Smooth muscle cell (in vitro differentiated cells): ENCODE measurements around the gene SERGEF. TPM values are rescaled to one million over a fixed set of nuclear protein-coding genes. Genes with fewer than 3 reads are reported as not detected.

Experiments
- DNase-seq: peaks from one replicate; lab custom pipeline; 2025; ENCODE audit not compliant: unreplicated experiment; lab: John Stamatoyannopoulos, UW
- H2AFZ ChIP-seq: fragments of 200-600 bp; sonication (generic); 2 replicates; pipeline ENCODE4 v1.6.0; 2016; ENCODE audit warnings: antibody characterized with exemption, low read depth, mild to moderate bottlenecking
- H3F3A ChIP-seq: fragments of 200-600 bp; sonication (generic); 2 replicates; pipeline ENCODE4 v1.6.0; 2017; ENCODE audit warnings: antibody characterized with exemption, low read depth
- H3K27ac ChIP-seq: fragments of 200-600 bp; sonication (generic); 2 replicates; pipeline ENCODE4 v1.5.1; 2016; ENCODE audit warnings: low read depth, mild to moderate bottlenecking
- H3K27me3 ChIP-seq: fragments of 200-600 bp; sonication (generic); 2 replicates; pipeline ENCODE4 v1.6.1; 2016; ENCODE audit warnings: low read depth, mild to moderate bottlenecking
- H3K36me3 ChIP-seq: fragments of 200-600 bp; sonication (generic); 2 replicates; pipeline ENCODE4 v1.5.1; 2016; ENCODE audit warnings: low read depth
- H3K4me1 ChIP-seq: fragments of 200-600 bp; sonication (generic); 2 replicates; pipeline ENCODE4 v1.5.1; 2016; ENCODE audit warnings: low read depth
- H3K4me2 ChIP-seq: fragments of 200-600 bp; sonication (generic); 2 replicates; pipeline ENCODE4 v1.6.0; 2016; ENCODE audit warnings: mild to moderate bottlenecking
- H3K4me3 ChIP-seq: fragments of 200-600 bp; sonication (generic); 2 replicates; pipeline ENCODE4 v1.5.1; 2016; ENCODE audit warnings: mild to moderate bottlenecking
- H3K79me2 ChIP-seq: fragments of 200-600 bp; sonication (generic); 2 replicates; pipeline ENCODE4 v1.6.0; 2016; ENCODE audit warnings: low read depth, mild to moderate bottlenecking
- H3K9ac ChIP-seq: fragments of 200-600 bp; sonication (generic); 2 replicates; pipeline ENCODE4 v1.6.0; 2016; ENCODE audit warnings: low read depth
- H3K9me3 ChIP-seq: fragments of 200-600 bp; sonication (generic); replicated peaks from 2 replicates; pipeline ENCODE4 v1.5.1; 2016; ENCODE audit warnings: low read depth
- H4K20me1 ChIP-seq: fragments of 200-600 bp; sonication (generic); 2 replicates; pipeline ENCODE4 v1.6.0; 2016; ENCODE audit warnings: low read depth
- WGBS: methylation state at CpG from one replicate; pipeline ENCODE4 v1.1.7; 2016; ENCODE audit warnings: low lambda C conversion rate; 5-methylcytosine and 5-hydroxymethylcytosine counted together
- polyA plus RNA-seq: library from polyadenylated mRNA; unstranded; fragments of >200 nt; fragmentation: Nextera tagmentation; extraction: Ambion mirVana; gene quantifications from 2 replicates; pipeline ENCODE4 v1.2.1, GENCODE V29; 2016
- total RNA-seq: library from RNA; depleted of rRNA; stranded (reverse); fragments of >200 nt; gene quantifications from 2 replicates; pipeline ENCODE4 v1.2.3, GENCODE V29; 2014
- TF ChIP-seq, protein P1 (sequence below): fragments of 200-600 bp; sonication (generic); IDR thresholded peaks from 2 replicates; pipeline ENCODE4 v1.5.1; 2017; ENCODE audit warnings: borderline replicate concordance, mild to moderate bottlenecking, antibody characterized with exemption; ENCODE audit not compliant: insufficient read depth, poor library complexity, severe bottlenecking

The SERGEF gene
- total and polyA plus RNA-seq, 2 experiments from 2014 or later, result 4.9 to 7.4 TPM

DNA sequence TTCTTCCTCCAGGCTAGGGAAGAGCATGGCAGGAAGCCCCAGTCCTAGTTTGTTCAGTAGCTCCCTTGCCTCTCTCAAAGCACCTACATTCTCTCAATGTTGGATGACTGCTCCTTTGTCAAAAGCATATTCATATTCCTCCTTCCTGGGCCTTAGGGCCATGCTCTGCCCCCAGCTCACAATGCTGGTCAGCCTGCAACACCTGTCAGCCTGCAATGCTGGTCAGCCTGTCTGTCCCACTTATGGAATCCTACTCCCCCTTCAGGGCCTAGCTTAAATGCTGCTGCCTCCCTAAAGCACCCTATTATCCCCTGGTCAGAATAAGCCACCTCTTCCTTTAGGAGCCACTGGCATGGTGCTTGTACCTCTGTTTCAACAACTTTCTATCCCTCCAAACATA lies 45.2 kb downstream of the SERGEF start:
- H3K4me2 ChIP-seq, result no peak overlapping the region
- H2AFZ ChIP-seq, result no peak overlapping the region
- H3K4me1 ChIP-seq, result no peaks in the 10 kb centered on the region
- H3K9me3 ChIP-seq, result no peaks in the 10 kb centered on the region
- DNase-seq, result no peak
- H3F3A ChIP-seq, result no peaks in the 10 kb centered on the region
- no peaks in the 10 kb centered on the region for H4K20me1 ChIP-seq
- TF ChIP-seq, protein P1, sequence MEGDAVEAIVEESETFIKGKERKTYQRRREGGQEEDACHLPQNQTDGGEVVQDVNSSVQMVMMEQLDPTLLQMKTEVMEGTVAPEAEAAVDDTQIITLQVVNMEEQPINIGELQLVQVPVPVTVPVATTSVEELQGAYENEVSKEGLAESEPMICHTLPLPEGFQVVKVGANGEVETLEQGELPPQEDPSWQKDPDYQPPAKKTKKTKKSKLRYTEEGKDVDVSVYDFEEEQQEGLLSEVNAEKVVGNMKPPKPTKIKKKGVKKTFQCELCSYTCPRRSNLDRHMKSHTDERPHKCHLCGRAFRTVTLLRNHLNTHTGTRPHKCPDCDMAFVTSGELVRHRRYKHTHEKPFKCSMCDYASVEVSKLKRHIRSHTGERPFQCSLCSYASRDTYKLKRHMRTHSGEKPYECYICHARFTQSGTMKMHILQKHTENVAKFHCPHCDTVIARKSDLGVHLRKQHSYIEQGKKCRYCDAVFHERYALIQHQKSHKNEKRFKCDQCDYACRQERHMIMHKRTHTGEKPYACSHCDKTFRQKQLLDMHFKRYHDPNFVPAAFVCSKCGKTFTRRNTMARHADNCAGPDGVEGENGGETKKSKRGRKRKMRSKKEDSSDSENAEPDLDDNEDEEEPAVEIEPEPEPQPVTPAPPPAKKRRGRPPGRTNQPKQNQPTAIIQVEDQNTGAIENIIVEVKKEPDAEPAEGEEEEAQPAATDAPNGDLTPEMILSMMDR, result no peak
- no peaks in the 10 kb centered on the region for H3K27me3 ChIP-seq
- H3K79me2 ChIP-seq, result no peaks in the 10 kb centered on the region
- H3K27ac ChIP-seq, result no peak overlapping the region
- no peaks in the 10 kb centered on the region for H3K36me3 ChIP-seq
- H3K4me3 ChIP-seq, result no peak overlapping the region
- H3K9ac ChIP-seq, result no peak overlapping the region

DNA sequence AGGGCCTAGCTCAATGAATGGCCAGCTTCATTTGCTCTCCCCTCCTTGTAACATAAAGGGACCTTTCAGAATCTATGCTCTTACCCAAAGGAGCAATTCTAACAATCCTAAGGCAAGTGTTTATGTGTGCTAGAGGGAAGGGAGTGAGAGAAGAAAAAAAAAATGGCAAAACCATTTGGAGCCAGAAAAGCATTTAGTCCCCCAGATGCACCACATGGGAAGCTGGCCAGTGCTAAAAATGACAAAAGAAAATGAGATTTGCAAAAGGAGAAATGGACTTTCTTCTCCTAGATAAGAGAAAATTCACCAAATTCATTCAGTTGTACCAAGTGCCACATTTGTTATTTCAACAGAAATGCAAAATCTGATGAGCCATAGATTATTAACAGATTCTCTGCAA lies 52.8 kb downstream of the SERGEF start:
- H3K4me1 ChIP-seq, result no peaks in the 10 kb centered on the region
- no peak overlapping the region for H3K4me3 ChIP-seq
- H3K79me2 ChIP-seq, result no peaks in the 10 kb centered on the region
- H4K20me1 ChIP-seq, result no peaks in the 10 kb centered on the region
- H3K9me3 ChIP-seq, result no peaks in the 10 kb centered on the region
- H3K27me3 ChIP-seq, result no peaks in the 10 kb centered on the region
- H3K9ac ChIP-seq, result no peak overlapping the region
- TF ChIP-seq, protein P1, result no peak
- no peak for DNase-seq
- H3K36me3 ChIP-seq, result no peaks in the 10 kb centered on the region
- no peak overlapping the region for H2AFZ ChIP-seq
- no peak overlapping the region for H3K27ac ChIP-seq
- no peaks in the 10 kb centered on the region for H3F3A ChIP-seq
- H3K4me2 ChIP-seq, result no peak overlapping the region

DNA sequence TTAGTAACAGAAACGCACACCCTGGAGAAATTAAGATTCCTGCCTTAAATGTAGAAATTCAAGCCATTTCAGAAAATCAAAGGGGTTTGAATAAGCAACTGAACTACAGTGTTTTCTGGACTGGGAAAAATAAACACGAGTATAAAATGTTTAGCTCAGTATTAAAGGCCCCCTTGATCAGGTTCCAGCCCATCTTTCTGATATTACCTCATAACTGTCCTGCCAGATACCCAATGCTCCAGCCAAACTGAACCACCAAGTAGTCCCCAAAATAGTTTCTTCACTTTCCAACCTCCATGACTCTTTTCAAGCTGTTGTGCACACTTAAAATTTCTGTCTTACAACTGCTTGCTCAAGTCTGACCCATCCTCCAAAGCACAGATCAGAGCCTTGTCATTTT lies 54.4 kb downstream of the SERGEF start:
- Histone ChIP-seq H3K9ac (no peak overlapping the region), H3K4me2 (no peak overlapping the region), H4K20me1 (no peaks in the 10 kb centered on the region), H3K36me3 (no peaks in the 10 kb centered on the region), H3K4me3 (no peak overlapping the region), H2AFZ (no peak overlapping the region), H3K79me2 (no peaks in the 10 kb centered on the region), H3K27me3 (no peaks in the 10 kb centered on the region), H3K9me3 (no peaks in the 10 kb centered on the region), H3K4me1 (no peaks in the 10 kb centered on the region), H3F3A (no peaks in the 10 kb centered on the region), H3K27ac (no peak overlapping the region)
- WGBS, result 85% methylated on average over 2 of the region's 2 CpGs
- TF ChIP-seq, protein P1, result no peak
- no peak for DNase-seq

DNA sequence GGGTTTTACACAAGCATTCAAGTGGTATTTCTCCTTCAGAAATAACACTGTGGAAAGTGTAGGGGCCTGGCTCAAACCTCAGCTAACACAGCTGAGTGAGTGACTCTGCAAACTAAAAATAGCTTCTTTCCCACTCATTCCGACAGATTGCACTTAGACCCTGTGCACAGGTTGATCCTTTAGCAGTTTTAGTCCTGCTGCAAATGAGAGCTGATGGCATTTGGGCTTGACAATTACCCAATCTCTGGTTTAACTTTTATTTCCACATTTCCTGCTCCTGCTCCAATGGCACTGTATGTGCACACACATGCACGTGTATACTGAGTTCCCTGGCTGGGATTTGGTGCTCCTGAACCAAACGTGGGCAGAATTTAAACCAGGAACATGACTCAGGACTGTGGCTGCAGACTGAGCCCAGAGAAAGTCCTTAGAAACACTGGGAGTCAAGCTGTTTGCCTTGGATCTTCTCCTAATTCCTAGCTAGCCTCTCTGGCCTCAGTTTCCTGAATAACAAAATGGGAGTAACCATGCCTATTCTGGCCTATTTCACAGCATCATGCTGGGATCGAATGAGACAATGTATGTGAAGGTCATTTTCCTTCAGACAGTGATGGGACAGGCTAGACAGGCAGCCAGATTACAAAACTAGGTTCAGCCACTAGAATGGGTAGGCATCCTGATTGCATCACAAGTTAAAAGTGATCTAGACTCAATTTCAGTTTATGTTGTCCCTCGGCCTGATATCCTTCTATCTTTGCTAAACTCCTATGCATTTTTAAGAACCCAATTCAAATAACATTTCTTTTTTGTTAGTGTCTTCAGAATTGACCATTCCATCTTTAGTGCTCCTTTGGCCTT lies 58.2 kb downstream of the SERGEF start:
- Histone ChIP-seq H3K4me1 (no peaks in the 10 kb centered on the region), H3K36me3 (no peaks in the 10 kb centered on the region), H3K9me3 (no peaks in the 10 kb centered on the region), H3F3A (no peaks in the 10 kb centered on the region), H3K4me2 (no peak overlapping the region), H3K79me2 (no peaks in the 10 kb centered on the region), H3K27ac (no peak overlapping the region), H4K20me1 (no peaks in the 10 kb centered on the region), H3K9ac (no peak overlapping the region), H3K27me3 (no peaks in the 10 kb centered on the region), H3K4me3 (no peak overlapping the region), H2AFZ (no peak overlapping the region)
- 77% methylated on average over 5 of the region's 5 CpGs for WGBS
- TF ChIP-seq, protein P1, result no peak
- no peak for DNase-seq
